ENCODE data around the gene MAB21L4.

MAB21L4 gene

DNA sequence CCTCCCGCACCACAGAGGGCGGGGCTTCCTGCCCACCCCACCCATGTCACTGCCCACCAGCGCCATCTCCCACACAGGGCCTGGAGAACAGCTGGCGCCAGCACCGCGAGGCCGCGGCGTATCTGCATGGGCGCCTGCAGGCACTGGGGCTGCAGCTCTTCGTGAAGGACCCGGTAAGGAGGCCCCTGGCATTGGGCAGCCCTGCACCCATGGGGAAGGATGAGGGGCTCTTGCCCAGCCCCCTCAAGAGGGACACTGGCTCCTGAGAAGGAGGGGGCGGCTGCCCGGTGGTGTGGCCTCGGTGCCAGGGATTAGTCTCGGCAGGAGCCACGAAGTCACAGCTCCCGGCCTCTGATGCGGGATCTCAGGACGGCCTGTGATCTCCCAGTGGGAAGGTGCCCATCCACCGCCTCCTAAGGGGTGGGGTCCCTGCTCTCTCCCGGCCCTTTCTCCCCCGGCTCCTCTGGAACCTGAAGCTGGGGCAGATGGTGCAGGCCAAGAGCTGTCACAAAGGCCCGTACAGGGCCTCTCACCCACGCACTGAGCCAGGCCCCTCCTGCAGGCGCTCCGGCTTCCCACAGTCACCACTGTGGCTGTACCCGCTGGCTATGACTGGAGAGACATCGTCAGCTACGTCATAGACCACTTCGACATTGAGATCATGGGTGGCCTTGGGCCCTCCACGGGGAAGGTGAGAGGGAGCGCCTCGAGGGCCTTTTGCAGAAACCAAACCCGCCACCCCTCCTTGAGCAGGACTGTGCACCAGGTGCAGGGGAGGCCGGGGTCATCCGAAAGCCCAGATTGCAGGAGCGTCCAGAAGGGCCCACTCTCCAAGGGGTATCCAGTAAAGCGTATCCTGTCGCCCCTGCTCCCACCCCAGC, 18.3 kb downstream of the MAB21L4 start:
- DNase-seq (ENCODE audit: low spot score) = no peak

DNA sequence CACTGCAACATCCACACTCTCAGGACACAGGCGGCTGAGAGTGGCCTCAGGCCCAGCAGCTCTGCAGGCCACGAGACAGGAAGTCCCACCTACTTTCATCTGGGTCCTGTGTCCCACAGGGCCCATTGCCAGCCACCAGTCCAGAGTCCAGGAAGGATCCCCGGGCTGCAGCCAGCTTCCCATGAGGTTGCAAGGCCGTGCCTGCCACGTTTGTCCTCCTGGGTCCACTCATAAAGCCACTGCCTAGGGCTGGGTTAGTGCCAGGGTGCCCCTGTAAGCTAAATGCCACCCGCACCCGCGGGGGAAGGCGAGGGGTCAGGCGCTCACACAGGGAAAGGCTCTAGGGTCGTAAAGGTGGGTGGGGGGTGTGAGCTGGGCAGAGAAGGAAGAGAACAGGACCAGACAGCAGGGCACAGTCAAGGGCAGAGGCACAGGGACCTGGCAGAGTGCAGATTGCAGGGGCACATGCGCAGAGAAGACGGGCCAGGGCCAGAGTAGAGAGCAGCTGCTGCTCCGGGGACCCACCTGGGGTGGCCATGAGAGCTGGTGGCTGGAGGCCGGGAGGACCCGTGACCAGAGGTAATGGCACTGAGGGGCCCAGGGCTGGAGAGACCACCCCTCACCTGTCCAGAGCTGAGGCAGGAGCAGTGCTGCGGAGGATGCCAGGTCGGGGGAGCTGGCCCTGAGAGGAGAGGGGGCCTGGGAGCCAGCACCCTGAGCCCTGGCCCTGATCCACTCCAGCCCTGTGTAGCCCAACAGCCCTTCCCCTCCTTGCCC, 19.3 kb downstream of the MAB21L4 start:
- DNase-seq (ENCODE audit: low spot score) = no peak

DNA sequence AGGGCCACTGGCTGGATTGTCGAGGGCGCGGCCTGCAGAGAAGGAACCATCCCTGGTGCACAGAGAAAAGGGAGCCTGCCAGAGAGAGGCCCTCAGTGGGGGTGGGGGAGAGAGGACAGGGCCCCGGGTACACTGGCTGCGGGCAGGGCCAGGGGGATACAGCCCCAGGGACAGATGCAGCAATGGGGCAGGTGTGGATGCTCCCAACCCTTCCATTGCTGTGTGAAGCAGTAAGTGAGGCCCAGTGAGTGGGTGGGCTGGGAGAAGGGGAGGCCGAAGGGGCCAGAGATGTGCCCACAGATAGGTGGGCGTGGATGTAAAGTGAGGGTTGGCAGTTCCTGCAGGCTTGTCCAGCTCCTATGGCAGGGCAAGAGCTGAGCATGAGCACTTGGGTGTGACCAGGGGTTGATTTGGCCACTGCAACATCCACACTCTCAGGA, 19.9 kb downstream of the MAB21L4 start:
- DNase-seq (ENCODE audit: low spot score) = no peak

DNA sequence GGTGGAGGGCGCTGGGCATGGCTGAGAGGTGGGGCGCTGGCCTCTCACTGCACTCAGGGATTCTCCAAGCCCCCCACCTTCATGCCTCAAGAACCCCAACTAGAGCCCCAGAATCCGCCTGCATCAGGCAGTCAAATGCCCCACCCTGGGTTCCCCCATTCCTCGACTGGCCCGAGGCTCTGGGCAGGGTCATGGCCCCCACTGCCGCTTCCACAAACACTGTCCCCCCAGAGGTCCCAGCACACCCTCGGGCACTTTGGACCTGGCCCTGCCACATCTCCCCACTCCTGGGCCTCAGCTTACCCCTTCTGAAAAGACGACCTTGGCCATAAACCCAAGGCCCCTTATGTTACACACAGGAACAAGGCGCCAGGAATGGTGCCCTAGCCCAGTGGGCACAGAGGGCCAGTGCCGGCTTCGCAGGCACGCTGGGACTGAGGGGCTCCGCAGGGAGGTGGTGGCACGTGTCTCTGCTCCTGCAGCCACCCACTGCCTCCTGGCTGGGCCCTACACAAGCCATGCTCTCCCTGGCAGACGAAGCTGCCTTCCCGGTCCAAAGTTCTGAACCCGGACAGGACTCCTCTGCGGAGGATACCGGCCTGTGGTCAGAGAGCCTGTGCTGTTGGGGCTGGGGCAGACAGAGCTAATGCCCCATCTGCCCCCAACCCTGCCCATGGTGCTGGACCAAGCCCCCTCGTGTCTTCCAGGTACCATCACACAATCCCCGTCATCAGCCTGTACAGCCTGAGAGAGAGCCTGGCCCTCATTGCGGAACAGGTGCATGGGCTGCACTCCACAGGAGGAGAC, 20.5 kb downstream of the MAB21L4 start:
- DNase-seq (ENCODE audit: low spot score) = no peak

- DNase-seq (ENCODE audit: low spot score) = no peak
These were observed 21.2 kb downstream of the MAB21L4 start for GRCh38 chr2:240874715-240875227.

DNA sequence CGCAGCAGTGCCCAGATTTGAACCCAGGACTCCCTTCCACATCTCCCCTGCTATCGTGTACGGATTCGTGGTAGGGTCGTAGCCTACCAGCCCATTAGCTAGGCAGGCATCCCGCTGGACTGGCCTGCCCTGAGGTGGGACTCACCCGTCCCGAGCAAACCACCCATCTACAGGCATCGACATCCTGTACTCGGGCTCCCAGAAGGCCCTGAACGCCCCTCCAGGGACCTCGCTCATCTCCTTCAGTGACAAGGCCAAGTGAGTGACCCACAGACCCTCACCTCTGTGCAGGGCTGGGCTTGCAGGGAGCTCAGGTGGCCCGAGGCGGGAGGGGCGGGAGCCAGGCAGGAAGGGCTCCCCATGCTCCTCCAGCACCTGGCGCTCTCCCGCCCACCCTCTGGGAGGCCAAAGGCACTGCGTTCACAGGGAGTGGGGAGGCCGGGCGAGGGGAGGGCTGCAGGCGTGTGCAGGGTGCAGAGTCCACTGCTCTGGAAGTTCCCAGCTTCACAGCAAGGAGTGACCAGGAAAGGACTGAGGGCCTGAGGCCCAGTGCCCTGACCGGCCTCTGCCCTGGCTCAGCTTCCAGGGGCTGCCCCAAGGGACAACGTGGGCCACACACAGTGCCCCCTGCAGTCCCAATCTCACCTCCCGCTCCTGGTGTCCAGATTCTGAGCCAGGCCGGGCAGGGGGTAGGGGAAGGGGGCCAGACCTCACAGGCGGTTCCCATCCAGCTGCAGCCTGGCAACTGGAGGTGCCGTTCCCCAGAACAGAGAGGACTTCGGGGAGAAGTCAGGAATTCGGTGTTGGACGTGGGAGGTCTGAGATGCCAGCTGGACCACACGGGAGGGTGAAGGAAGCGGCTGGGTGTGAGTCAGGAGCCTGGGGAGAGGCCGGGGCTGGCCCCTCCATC, 21.9 kb downstream of the MAB21L4 start:
- DNase-seq (ENCODE audit: low spot score) = no peak

DNA sequence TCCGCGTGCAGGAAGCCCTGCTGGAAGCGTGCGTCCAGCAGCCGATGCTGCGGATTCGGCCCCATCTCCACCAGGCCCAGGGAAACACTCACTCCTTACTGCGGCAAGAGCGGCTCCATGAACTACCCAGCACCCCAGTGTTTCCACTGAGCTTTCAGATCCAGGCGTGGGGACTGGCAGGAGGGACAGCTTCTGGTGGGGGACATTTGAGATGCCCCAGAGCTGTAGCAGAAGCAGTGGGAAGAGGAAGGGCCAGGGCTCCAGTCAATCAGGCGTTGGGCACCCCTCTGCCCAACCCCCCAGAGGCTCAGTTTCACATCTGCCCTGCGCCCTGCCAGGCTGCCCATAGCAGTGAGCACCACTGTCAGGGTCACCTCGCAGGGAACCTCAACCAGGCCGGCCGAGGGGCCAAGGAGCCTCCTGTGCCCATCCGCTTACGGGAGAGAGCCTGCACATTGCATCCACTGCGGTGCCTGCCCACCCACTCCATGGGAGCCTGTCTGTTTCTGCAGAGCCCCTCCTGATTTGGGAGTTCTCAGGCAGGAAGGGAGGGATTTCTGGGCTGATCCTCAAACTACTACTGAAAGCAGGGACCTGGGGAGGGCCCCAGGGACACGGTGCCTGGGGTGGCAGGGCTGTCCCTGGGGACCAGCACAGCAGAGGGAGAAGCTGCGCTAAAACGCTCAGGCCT, 22.7 kb downstream of the MAB21L4 start:
- no peak for DNase-seq (ENCODE audit: low spot score)

GRCh38 chr2:240872317-240873097, 23.4 kb downstream of the MAB21L4 start:
- DNase-seq (ENCODE audit: low spot score) = no peak

DNA sequence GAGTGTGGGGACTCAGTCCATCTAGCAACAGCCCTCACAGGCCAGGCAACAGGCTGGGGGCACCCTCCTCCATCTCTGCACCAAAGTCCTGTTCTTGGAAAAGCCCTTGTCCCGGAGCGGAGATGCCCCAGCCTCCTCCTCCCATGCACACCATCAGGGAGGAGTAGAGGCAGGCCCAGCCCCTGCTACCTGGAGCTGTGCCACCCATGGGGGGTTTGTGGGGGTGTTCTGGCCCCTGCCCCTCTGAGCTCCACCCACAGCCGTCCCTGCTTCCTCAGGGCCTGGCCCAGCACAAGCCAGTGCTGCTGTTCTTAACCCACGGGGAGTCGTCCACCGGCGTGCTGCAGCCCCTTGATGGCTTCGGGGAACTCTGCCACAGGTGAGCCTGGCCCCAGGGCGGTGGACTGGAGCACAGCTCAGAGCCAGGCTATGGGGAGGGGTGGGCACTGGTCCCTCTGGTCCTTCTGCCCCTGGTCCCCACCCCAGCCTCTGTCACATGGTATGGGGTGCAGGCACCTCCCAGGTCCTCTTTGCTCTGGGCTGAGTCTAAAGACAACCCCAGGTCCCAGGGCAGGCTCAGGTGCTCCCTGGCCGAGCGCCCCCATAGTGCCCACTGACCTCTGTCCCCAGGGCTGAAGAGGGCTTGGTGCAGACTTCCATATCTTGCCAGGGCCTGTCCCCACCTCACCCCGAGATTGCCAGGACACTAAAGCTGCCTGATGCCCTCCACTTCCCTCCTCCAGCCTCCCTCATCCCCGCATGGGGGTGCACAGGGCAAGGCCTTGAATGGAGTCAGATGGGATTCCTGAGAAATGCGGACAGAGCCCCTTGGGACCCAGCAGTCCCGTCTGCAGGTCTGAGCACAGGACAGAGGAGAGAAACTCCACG, 24.6 kb downstream of the MAB21L4 start:
- DNase-seq (ENCODE audit: low spot score) = no peak

- DNase-seq (ENCODE audit: low spot score) = no peak
These were observed 25.7 kb downstream of the MAB21L4 start for GRCh38 chr2:240869956-240870875.

- no peak for DNase-seq (ENCODE audit: low spot score)
These were observed 26.6 kb downstream of the MAB21L4 start for GRCh38 chr2:240869109-240869955.

- DNase-seq (ENCODE audit: low spot score) = no peak
These were observed 27.5 kb downstream of the MAB21L4 start, which contains the start of gene AGXT for GRCh38 chr2:240868286-240869108. TSS of gene AGXT (plus strand) at chr2:240868824. CDS start at chr2:240868866, 42 bp downstream.

GRCh38 chr2:240865391-240865790, 30.6 kb downstream of the MAB21L4 start:
- DNase-seq (ENCODE audit: low spot score) = no peak

DNA sequence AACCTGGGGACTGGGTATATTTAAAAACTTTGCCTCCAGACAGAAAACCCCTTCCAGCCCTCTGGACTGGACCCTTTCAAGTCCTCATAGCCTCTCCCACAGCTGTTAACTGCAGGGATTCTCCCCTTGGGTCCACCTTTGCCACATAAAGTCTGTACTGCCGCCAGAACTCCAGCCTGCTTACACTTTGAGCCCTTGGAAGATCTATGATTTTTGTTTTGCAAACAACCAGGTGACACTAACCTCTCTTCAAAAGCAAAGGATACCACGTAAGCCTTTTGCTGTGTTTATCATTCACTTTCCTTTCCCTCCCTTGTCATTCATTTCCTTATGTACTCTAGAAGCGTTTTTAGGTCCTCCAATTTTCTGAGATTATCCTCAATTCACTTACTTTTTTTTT, 31.5 kb downstream of the MAB21L4 start:
- DNase-seq (ENCODE audit: low spot score) = no peak

GRCh38 chr2:240861547-240861946, 34.4 kb downstream of the MAB21L4 start:
- DNase-seq (ENCODE audit: low spot score) = no peak
